Measurements from ENCODE around the gene SLC27A3. TPM values are rescaled to one million over a fixed set of nuclear protein-coding genes. Genes with fewer than 3 reads are reported as not detected.

The SLC27A3 gene
- total RNA-seq, 1 donor = 13.8 TPM

DNA sequence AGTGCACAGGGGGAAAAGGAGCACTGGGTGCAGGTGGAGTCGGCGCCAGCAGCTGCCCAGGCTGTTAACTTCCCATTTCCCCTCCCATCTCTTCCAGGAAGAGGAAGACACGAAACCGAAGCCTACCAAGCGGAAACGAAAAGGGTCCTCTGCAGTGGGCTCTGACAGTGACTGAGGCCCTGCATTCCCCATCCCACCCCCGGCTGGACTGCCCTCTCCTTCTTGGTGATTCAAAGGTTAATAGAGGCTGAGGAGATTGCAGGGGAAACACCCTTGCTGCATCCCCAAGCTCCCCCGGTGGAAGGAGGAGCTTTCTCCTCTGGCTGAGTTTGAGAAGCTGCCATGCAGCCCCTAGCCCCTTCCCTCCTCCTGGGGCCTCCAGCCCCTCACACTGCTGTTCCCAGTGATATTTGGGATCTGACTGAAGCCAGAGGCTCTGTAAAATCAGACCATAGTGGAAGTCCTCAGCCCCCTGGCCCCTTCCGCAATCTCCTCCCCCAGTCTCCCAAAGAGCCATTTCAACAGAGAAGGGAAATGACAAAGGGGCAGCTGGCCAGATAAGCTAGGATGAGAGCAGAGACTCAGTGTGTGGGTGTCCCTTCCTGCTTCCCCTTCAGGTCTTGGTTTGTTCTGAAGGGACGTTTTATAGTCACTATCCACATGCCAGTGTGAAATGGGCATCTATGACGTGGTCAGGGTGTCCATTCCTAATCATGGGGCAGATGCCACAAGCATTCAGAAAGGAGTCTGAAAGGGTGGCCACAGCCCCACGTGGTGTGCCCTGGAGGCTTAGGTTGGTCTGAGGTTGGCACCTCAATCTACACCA lies 1.9 kb upstream of the SLC27A3 start:
- Histone ChIP-seq H3K36me3 (ENCODE audit: insufficient read depth, low read length) (peaks cover 39% of the 10 kb centered on the region), H3K27me3 (ENCODE audit: insufficient read depth, low read length) (no peaks in the 10 kb centered on the region), H3K27ac (ENCODE audit: low read depth, low read length) (no peak overlapping the region), H3K4me3 (ENCODE audit: insufficient read depth, low read length) (no peak overlapping the region), H3K4me2 (ENCODE audit: insufficient read depth, low read length) (no peak overlapping the region), H4K20me1 (ENCODE audit: insufficient read depth, low read length) (no peaks in the 10 kb centered on the region), H3K79me2 (ENCODE audit: insufficient read depth, low read length) (no peaks in the 10 kb centered on the region), H3K4me1 (ENCODE audit: insufficient read depth, low read length) (peaks cover 23% of the 10 kb centered on the region), H2AFZ (ENCODE audit: low read length) (no peak overlapping the region), H3K9me3 (ENCODE audit: low read depth, low read length) (no peaks in the 10 kb centered on the region)
- DNase-seq (ENCODE audit: insufficient read length, low spot score, missing footprints) = peak; percentile 68
- TF ChIP-seq, protein P1, sequence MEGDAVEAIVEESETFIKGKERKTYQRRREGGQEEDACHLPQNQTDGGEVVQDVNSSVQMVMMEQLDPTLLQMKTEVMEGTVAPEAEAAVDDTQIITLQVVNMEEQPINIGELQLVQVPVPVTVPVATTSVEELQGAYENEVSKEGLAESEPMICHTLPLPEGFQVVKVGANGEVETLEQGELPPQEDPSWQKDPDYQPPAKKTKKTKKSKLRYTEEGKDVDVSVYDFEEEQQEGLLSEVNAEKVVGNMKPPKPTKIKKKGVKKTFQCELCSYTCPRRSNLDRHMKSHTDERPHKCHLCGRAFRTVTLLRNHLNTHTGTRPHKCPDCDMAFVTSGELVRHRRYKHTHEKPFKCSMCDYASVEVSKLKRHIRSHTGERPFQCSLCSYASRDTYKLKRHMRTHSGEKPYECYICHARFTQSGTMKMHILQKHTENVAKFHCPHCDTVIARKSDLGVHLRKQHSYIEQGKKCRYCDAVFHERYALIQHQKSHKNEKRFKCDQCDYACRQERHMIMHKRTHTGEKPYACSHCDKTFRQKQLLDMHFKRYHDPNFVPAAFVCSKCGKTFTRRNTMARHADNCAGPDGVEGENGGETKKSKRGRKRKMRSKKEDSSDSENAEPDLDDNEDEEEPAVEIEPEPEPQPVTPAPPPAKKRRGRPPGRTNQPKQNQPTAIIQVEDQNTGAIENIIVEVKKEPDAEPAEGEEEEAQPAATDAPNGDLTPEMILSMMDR (IDR thresholded peaks at IDR 0.05; ENCODE audit: extremely low read depth, low read depth, low read length) = no peak

DNA sequence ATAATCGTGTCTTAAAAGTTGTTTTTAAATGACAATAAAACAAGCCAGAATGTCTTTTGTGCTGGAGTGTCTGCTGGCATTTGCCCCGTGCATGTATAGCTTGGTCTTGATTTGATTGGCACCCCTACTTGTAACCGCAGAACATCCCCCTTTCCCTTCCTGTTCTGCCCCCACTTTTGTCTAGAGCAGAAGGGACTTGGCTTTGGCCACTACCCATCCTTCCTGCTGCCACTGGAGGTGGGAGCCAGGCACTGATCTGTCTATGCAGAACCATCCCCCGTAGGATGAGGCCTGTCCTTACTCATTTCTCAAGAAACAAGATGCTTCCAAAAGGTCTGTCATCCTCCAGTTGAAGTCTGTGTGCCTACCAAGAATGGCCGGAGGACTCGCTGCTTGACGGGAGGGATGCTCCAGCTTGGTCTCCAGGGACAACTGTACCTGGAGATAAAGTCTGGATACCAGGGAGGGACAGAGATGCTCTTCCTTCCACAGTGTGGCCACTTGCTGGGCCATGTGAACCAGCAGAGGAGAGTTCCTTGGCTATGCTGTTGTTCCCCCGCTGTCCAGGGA lies 1.1 kb upstream of the SLC27A3 start:
- TF ChIP-seq, protein P1 (IDR thresholded peaks at IDR 0.05; ENCODE audit: extremely low read depth, low read depth, low read length) = no peak
- Histone ChIP-seq H3K4me2 (ENCODE audit: insufficient read depth, low read length) (no peak overlapping the region), H2AFZ (ENCODE audit: low read length) (no peak overlapping the region), H3K79me2 (ENCODE audit: insufficient read depth, low read length) (no peaks in the 10 kb centered on the region), H3K36me3 (ENCODE audit: insufficient read depth, low read length) (peaks cover 31% of the 10 kb centered on the region), H3K4me3 (ENCODE audit: insufficient read depth, low read length) (no peak overlapping the region), H4K20me1 (ENCODE audit: insufficient read depth, low read length) (no peaks in the 10 kb centered on the region), H3K27me3 (ENCODE audit: insufficient read depth, low read length) (no peaks in the 10 kb centered on the region), H3K27ac (ENCODE audit: low read depth, low read length) (no peak overlapping the region), H3K4me1 (ENCODE audit: insufficient read depth, low read length) (peaks cover 23% of the 10 kb centered on the region), H3K9me3 (ENCODE audit: low read depth, low read length) (no peaks in the 10 kb centered on the region)
- peak; percentile 48 for DNase-seq (ENCODE audit: insufficient read length, low spot score, missing footprints)

DNA sequence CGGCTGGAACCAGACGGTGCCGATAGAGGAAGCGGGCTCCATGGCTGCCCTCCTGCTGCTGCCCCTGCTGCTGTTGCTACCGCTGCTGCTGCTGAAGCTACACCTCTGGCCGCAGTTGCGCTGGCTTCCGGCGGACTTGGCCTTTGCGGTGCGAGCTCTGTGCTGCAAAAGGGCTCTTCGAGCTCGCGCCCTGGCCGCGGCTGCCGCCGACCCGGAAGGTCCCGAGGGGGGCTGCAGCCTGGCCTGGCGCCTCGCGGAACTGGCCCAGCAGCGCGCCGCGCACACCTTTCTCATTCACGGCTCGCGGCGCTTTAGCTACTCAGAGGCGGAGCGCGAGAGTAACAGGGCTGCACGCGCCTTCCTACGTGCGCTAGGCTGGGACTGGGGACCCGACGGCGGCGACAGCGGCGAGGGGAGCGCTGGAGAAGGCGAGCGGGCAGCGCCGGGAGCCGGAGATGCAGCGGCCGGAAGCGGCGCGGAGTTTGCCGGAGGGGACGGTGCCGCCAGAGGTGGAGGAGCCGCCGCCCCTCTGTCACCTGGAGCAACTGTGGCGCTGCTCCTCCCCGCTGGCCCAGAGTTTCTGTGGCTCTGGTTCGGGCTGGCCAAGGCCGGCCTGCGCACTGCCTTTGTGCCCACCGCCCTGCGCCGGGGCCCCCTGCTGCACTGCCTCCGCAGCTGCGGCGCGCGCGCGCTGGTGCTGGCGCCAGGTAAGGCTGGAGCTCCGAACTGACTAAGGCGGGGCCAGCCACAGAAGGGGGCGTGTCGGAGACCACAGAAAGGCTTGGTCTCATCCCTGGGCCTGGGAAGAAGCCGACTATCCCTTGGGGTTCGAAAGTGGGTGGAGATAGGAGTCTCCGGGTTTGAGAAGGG lies 486 bp downstream of the SLC27A3 start:
- Histone ChIP-seq H3K9me3 (ENCODE audit: low read depth, low read length) (no peaks in the 10 kb centered on the region), H3K4me1 (ENCODE audit: insufficient read depth, low read length) (peaks cover 23% of the 10 kb centered on the region), H2AFZ (ENCODE audit: low read length) (peak overlapping the region; percentile 81), H4K20me1 (ENCODE audit: insufficient read depth, low read length) (no peaks in the 10 kb centered on the region), H3K4me2 (ENCODE audit: insufficient read depth, low read length) (peak overlapping the region; percentile 93), H3K4me3 (ENCODE audit: insufficient read depth, low read length) (peak overlapping the region; percentile 77), H3K79me2 (ENCODE audit: insufficient read depth, low read length) (no peaks in the 10 kb centered on the region), H3K27ac (ENCODE audit: low read depth, low read length) (no peak overlapping the region), H3K27me3 (ENCODE audit: insufficient read depth, low read length) (no peaks in the 10 kb centered on the region), H3K36me3 (ENCODE audit: insufficient read depth, low read length) (peaks cover 19% of the 10 kb centered on the region)
- peak; percentile 89 for DNase-seq (ENCODE audit: insufficient read length, low spot score, missing footprints)
- TF ChIP-seq, protein P1 (IDR thresholded peaks at IDR 0.05; ENCODE audit: extremely low read depth, low read depth, low read length) = no peak

All from osteoblast (primary cell).